Vagina (tissue), 2 donors: Measurements from ENCODE around the gene DGKB.
"Not testable (repeated sequence)": the region's sequence is repeated elsewhere in the genome, so short reads cannot be mapped to it uniquely, and the experiment has no call there.

Experiments
- CTCF ChIP-seq, 3 experiments: fragments of 450-650 bp in 2 of 3; fragments of 200-600 bp in 1 of 3; sonication (generic) in 1 of 3; IDR thresholded peaks; one replicate each; pipeline ENCODE4 v1.5.1; 2017 to 2019; ENCODE audit warnings: antibody characterized with exemption in 3 of 3, mild to moderate bottlenecking in 2 of 3, moderate library complexity in 2 of 3
- POLR2A ChIP-seq, 2 donors: fragments of 450-650 bp; IDR thresholded peaks; one replicate each; pipeline ENCODE4 v1.6.1; 2017; ENCODE audit warnings: antibody characterized with exemption in 2 of 2, mild to moderate bottlenecking in 2 of 2, moderate library complexity in 2 of 2
- POLR2AphosphoS5 ChIP-seq, 2 donors: sonication (generic); formaldehyde crosslinking; IDR thresholded peaks; one replicate each; pipeline ENCODE4 v1.9.0; 2017; ENCODE audit warnings: antibody characterized with exemption in 2 of 2, mild to moderate bottlenecking in 2 of 2, low read depth in 1 of 2; ENCODE audit not compliant: insufficient read depth in 1 of 2

GRCh38 chr7:14461716-14462115, 440.8 kb downstream of the DGKB start:
- TF ChIP-seq POLR2AphosphoS5 (IDR thresholded peaks at IDR 0.05; ENCODE audit: insufficient read depth in 1 of 2, low read depth in 1 of 2); CTCF (IDR thresholded peaks at IDR 0.05); POLR2A (IDR thresholded peaks at IDR 0.05): not testable (repeated sequence)
